H1 (cell line): ENCODE data around the gene RASAL1.

Experiments used
- ASH2L ChIP-seq: fragments of 200-600, 300-600 bp; sonication (generic); IDR thresholded peaks from one replicate; pipeline ENCODE4 v1.7.1; 2017; ENCODE audit warnings: low read length
- CTCF ChIP-seq, 3 experiments: IDR thresholded peaks; 1 replicate in 2 of 3; 2 replicates in 1 of 3; pipeline versions ENCODE4 v1.5.1 to v1.6.1; 2011; ENCODE audit warnings: low read length in 3 of 3, mild to moderate bottlenecking in 3 of 3, inconsistent platforms in 2 of 3, low read depth in 1 of 3, moderate library complexity in 1 of 3; ENCODE audit not compliant: insufficient read depth in 1 of 3; ENCODE audit errors: control extremely low read depth in 1 of 3
- E2F6 ChIP-seq: IDR thresholded peaks from 2 replicates; pipeline ENCODE4 v1.6.1; 2012; ENCODE audit warnings: inconsistent platforms
- GABPA ChIP-seq: IDR thresholded peaks from 2 replicates; pipeline ENCODE4 v1.6.1; 2011; ENCODE audit warnings: mild to moderate bottlenecking, low read length, moderate library complexity, borderline replicate concordance; ENCODE audit not compliant: insufficient read depth
- HDAC6 ChIP-seq: IDR thresholded peaks from one replicate; pipeline ENCODE4 v1.7.1; 2012; ENCODE audit warnings: low read depth, mild to moderate bottlenecking, inconsistent platforms, low read length, moderate library complexity
- JUND ChIP-seq: IDR thresholded peaks from 2 replicates; pipeline ENCODE4 v1.6.1; 2011; ENCODE audit warnings: mild to moderate bottlenecking, improper control_type of control experiment, low read length
- POLR2AphosphoS5 ChIP-seq: IDR thresholded peaks from 2 replicates; pipeline ENCODE4 v1.6.1; 2011; ENCODE audit warnings: low read depth, low read length
- RAD21 ChIP-seq, 2 experiments: IDR thresholded peaks in 1 of 2; conservative IDR thresholded peaks in 1 of 2; 2 replicates each; pipeline ENCODE4 v1.6.1; 2011; ENCODE audit warnings: low read depth in 2 of 2, low read length in 2 of 2, improper control_type of control experiment in 1 of 2, inconsistent platforms in 1 of 2, mild to moderate bottlenecking in 1 of 2, moderate library complexity in 1 of 2
- RXRA ChIP-seq: IDR thresholded peaks from 2 replicates; pipeline ENCODE4 v1.6.1; 2011; ENCODE audit warnings: low read depth, mild to moderate bottlenecking, low read length, moderate library complexity; ENCODE audit not compliant: insufficient read depth
- SP1 ChIP-seq: IDR thresholded peaks from 2 replicates; pipeline ENCODE4 v1.6.1; 2011; ENCODE audit warnings: low read depth, low read length
- SP4 ChIP-seq: IDR thresholded peaks from 2 replicates; pipeline ENCODE4 v1.6.1; 2012; ENCODE audit warnings: low read length, inconsistent platforms
- ZNF274 ChIP-seq: IDR thresholded peaks from 2 replicates; pipeline ENCODE4 v1.7.0; 2012; ENCODE audit warnings: low read length, borderline replicate concordance; ENCODE audit errors: extremely low read depth
- TF ChIP-seq, protein P1 (sequence below): IDR thresholded peaks from 2 replicates; pipeline ENCODE4 v1.6.1; 2012; ENCODE audit warnings: inconsistent platforms

DNA sequence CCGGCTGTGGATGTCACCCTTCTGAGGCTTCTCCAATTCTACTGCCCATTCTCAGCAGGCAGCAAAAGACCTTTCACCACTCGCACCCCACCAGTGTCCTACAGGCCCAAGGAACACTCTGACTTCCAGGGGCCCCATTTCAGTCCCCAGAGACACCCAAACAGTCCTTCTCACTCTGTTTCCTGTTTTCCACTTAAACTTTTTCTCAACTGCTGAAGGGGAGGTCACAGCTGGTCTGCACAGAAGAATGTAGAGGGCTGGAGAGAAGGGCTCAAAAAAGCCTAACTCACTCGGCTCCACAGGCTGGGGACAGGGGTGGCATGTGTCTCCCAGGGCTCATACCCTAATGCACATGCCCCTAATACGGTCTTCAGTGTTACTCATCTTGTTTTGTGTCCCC, 83.2 kb downstream of the RASAL1 start:
- TF ChIP-seq CTCF (IDR thresholded peaks at IDR 0.05; ENCODE audit: control extremely low read depth in 1 of 3, insufficient read depth in 1 of 3, low read depth in 1 of 3, low read length in 3 of 3) (no peak), SP4 (no peak), SP1 (no peak), RXRA (no peak), ZNF274 (no peak), JUND (no peak), HDAC6 (no peak), GABPA (no peak), ASH2L (no peak), RAD21 (IDR thresholded peaks at IDR 0.05 in 1 of 2, conservative IDR thresholded peaks at IDR 0.05 in 1 of 2; ENCODE audit: low read depth in 2 of 2, low read length in 2 of 2) (no peak), E2F6 (no peak), POLR2AphosphoS5 (no peak)
- TF ChIP-seq, protein P1, sequence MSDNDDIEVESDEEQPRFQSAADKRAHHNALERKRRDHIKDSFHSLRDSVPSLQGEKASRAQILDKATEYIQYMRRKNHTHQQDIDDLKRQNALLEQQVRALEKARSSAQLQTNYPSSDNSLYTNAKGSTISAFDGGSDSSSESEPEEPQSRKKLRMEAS: no peak
